Endometrium (tissue), 2 donors: ENCODE data around the gene TNIP1.

Experiments
- FAIRE-seq: peaks from 2 replicates; lab custom pipeline; 2012; peaks lifted over from hg19 to GRCh38; lab: Jason Lieb, UNC
- donor health status: control.
- donor health status: control.

The TNIP1 gene

GRCh38 chr5:150999704-151000442 is 81.0 kb downstream of the TNIP1 start:
- FAIRE-seq = no peak

DNA sequence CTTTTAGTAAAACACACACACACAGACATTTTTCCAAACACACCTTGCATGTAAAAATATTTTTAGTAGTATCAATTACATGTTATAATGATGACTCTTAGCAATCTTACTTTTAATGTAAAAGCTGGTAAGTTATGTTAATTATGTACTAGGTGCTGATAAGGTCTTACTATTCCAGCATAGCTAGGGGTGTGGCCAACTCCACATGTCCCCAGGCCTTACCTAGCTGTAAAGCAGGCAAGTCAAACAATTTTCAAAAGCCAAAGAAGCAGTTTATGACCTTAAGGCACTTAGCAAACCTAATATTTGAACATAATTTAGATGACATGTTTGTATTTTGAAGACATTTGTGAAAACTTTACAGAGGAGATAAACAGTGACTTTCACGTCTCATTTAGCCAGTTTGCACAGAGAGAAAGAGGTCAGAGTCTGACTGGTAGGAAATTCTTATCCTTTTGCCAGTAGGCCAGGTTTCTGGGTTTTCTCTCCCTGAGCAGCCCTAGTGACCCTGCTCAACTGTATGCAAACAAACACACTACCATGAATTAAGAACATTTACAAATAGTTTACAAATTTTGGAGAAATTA is 86.9 kb downstream of the TNIP1 start:
- no peak for FAIRE-seq

GRCh38 chr5:150993422-150993821 is 87.4 kb downstream of the TNIP1 start:
- FAIRE-seq = no peak

GRCh38 chr5:150992705-150993104 is 88.1 kb downstream of the TNIP1 start:
- no peak for FAIRE-seq

DNA sequence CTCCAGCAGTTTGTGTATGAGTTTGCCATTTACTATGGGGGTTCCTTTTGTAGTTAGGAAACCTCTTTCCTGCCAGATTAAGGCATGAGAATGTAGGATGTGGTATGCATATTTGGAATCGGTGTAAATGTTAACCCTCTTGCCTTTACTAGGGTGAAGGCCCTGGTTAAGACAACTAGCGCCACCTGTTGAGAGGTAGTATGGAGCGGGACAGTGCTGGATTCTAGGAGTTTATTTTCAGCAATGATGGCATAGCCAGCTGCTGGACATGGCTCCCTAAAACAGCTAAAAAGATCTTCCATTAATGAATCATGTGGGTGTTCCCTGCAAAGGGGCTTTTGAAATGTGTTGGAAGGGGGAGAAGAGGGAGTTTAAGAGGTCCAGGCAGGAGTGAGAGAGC is 91.1 kb downstream of the TNIP1 start:
- FAIRE-seq = no peak

DNA sequence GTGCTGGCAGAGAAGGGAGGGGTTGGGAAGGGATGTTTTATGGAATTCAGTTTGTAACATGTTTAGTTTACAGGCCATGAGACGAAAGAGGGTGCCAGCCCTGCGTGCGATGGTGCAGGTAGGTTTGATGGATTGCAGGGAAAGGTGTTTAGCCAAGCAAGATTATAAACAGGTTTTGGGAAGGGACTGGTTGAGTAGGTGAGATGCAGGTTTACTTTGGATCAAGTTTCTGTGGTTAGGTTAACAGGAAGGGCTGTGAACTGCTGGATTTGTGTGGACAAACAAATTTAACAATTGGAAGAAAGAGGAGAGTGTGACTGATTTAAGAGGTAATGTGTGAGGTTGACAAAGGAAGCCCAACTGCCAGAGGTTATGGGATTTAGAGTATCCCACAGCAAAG is 93.1 kb downstream of the TNIP1 start:
- FAIRE-seq = no peak
